Measurements from ENCODE around the gene MRPL22. TPM values are rescaled to one million over a fixed set of nuclear protein-coding genes. Genes with fewer than 3 reads are reported as not detected.

Gene MRPL22
- total and polyA plus RNA-seq, 2 of the 4 experiments (the other 2 are of a cell fraction) = 13.3 to 58.0 TPM

GRCh38 chr5:154945695-154946301 is 4.9 kb downstream of the MRPL22 start:
- Histone ChIP-seq H3K23ac (ENCODE audit: low read depth, low read length) (no peak overlapping the region), H3K4me1 (ENCODE audit: control insufficient read depth, insufficient read depth, low read length) (no peaks in the 10 kb centered on the region), H2AK9ac (replicated peaks; ENCODE audit: low read depth, low read length, poor library complexity) (no peak overlapping the region), H3K27ac (ENCODE audit: insufficient read depth, low read length) (no peak overlapping the region), H4K8ac (ENCODE audit: low read depth in 2 of 2, low read length in 2 of 2) (no peak overlapping the region), H2AFZ (replicated peaks; ENCODE audit: low read length, poor library complexity) (no peak overlapping the region), H2BK15ac (ENCODE audit: low read depth, low read length) (no peak overlapping the region), H3K9me3 (ENCODE audit: control insufficient read depth, insufficient read depth, low read length) (no peaks in the 10 kb centered on the region), H3K4ac (ENCODE audit: low read depth, low read length) (no peak overlapping the region), H3K56ac (ENCODE audit: extremely low read depth, insufficient read depth, low read length) (no peak overlapping the region), H3K36me3 (ENCODE audit: control insufficient read depth, insufficient read depth, low read length) (peaks cover 2% of the 10 kb centered on the region; the same call in 1 of the 2 replicates), H3K4me3 (ENCODE audit: insufficient read depth, low read depth, low read length) (no peak overlapping the region), H3K79me1 (ENCODE audit: low read depth in 1 of 2, low read length in 2 of 2) (peaks cover 26 to 28% of the 10 kb centered on the region in 2 experiments), H3K9me1 (ENCODE audit: insufficient read depth, low read length) (no peaks in the 10 kb centered on the region), H2BK20ac (ENCODE audit: low read depth, low read length) (no peak overlapping the region), H2BK120ac (ENCODE audit: low read depth, low read length) (no peak overlapping the region), H3K4me2 (ENCODE audit: low read depth, low read length) (no peak overlapping the region), H4K91ac (ENCODE audit: insufficient read depth, low read depth, low read length) (no peak overlapping the region), H4K5ac (ENCODE audit: low read depth, low read length) (no peak overlapping the region), H3K9ac (ENCODE audit: low read depth, low read length) (no peak overlapping the region), H2BK5ac (ENCODE audit: low read depth, low read length, poor library complexity, severe bottlenecking) (no peak overlapping the region), H2AK5ac (ENCODE audit: low read depth, low read length) (no peak overlapping the region), H4K20me1 (ENCODE audit: insufficient read depth, low read length) (peaks cover 8% of the 10 kb centered on the region; the same call in 1 of the 2 replicates), H3K27me3 (ENCODE audit: control insufficient read depth, insufficient read depth, low read length) (no peaks in the 10 kb centered on the region), H3K18ac (ENCODE audit: low read depth, low read length) (no peak overlapping the region), H3K14ac (replicated peaks; ENCODE audit: low read depth, low read length) (no peak overlapping the region)
- dilution Hi-C loops (cut with HindIII; ENCODE audit: low sequenced_read_pairs, unreplicated experiment) (no loop called here), intact Hi-C loops (cut with micrococcal nuclease) (loop anchor here (2.0 to 10.0 kb wide), 2 partner anchors 59 to 1879 kb away; no protein-coding TSS in a partner anchor), in situ Hi-C loops (cut with MboI; ENCODE audit: low sequenced_read_pairs) (no loop called here)
- peak; percentile 28 for DNase-seq
- no CpG with 5 or more reads among the region's 2 CpGs for WGBS, 2 experiments (ENCODE audit: extremely low coverage in 2 of 2, insufficient read length in 1 of 2)
- CTCF ChIA-PET = interaction anchor here (0.5 to 2.2 kb wide), 3 partner anchors 7 to 16 kb away, joined by 3 to 9 read pairs (median 4); no protein-coding TSS in a partner anchor
- POLR2A ChIA-PET (ENCODE audit: unreplicated experiment) = no interaction called here
- TF ChIP-seq CTCF (conservative IDR thresholded peaks at IDR 0.05; ENCODE audit: low read depth, low read length) (peak; percentile 59), FOS (IDR thresholded peaks at IDR 0.05; ENCODE audit: low read depth, low read length) (no peak), RCOR1 (IDR thresholded peaks at IDR 0.05; ENCODE audit: insufficient replicate concordance, low read length) (no peak), RFX5 (IDR thresholded peaks at IDR 0.05; ENCODE audit: low read depth, low read length) (no peak), RAD21 (IDR thresholded peaks at IDR 0.05; ENCODE audit: low read length) (peak; percentile 43), USF2 (IDR thresholded peaks at IDR 0.05; ENCODE audit: low read depth, low read length) (no peak), CEBPB (IDR thresholded peaks at IDR 0.05; ENCODE audit: low read depth, low read length) (peak; percentile 33; the same call in 1 of the 2 replicates), ELK1 (IDR thresholded peaks at IDR 0.05; ENCODE audit: borderline replicate concordance, low read depth, low read length) (no peak), POLR2A (IDR thresholded peaks at IDR 0.05; ENCODE audit: low read depth, low read length) (no peak), BHLHE40 (IDR thresholded peaks at IDR 0.05; ENCODE audit: low read depth, low read length) (no peak), MAZ (IDR thresholded peaks at IDR 0.05; ENCODE audit: borderline replicate concordance, low read depth, low read length) (no peak), NFE2L2 (IDR thresholded peaks at IDR 0.05; ENCODE audit: low read depth, low read length) (no peak), CHD1 (IDR thresholded peaks at IDR 0.05; ENCODE audit: low read depth, low read length) (no peak), MXI1 (IDR thresholded peaks at IDR 0.05; ENCODE audit: borderline replicate concordance, low read depth, low read length) (no peak), SMC3 (IDR thresholded peaks at IDR 0.05; ENCODE audit: low read depth, low read length) (peak; percentile 49; the same call in 1 of the 2 replicates), MAFK (IDR thresholded peaks at IDR 0.05; ENCODE audit: low read depth, low read length) (no peak)
- no TSS peak for BruUV-seq (replicated peaks)
- ATAC-seq (ENCODE audit: low read depth) = no peak
